ENCODE results near the gene SPATA17. TPM values are rescaled to one million over a fixed set of nuclear protein-coding genes. Genes with fewer than 3 reads are reported as not detected.
"Not testable (repeated sequence)": the region's sequence is repeated elsewhere in the genome, so short reads cannot be mapped to it uniquely, and the experiment has no call there.

The SPATA17 gene
- total RNA-seq, 1 donor from 2014 or later, result 1.4 TPM

GRCh38 chr1:217668351-217668940 lies 37.3 kb downstream of the SPATA17 start:
- intact Hi-C loops (cut with DNase I), result no loop called here
- DNase-seq, result no peak
- no peak for ATAC-seq (ENCODE audit: poor library complexity)

GRCh38 chr1:217673387-217673786 lies 42.2 kb downstream of the SPATA17 start:
- DNase-seq (no peak), ATAC-seq (ENCODE audit: poor library complexity) (peak; percentile 52)
- intact Hi-C loops (cut with DNase I), result no loop called here

GRCh38 chr1:217674028-217674729 lies 43.0 kb downstream of the SPATA17 start:
- DNase-seq (no peak), ATAC-seq (ENCODE audit: poor library complexity) (no peak)
- intact Hi-C loops (cut with DNase I), result no loop called here

- ATAC-seq (ENCODE audit: poor library complexity) (no peak), DNase-seq (no peak)
- intact Hi-C loops (cut with DNase I), result no loop called here
Observed at GRCh38 chr1:217681806-217682205, 50.7 kb downstream of the SPATA17 start.

- ATAC-seq (ENCODE audit: poor library complexity), result no peak
- intact Hi-C loops (cut with DNase I), result no loop called here
- no peak for DNase-seq
Observed at GRCh38 chr1:217687511-217687910, 56.4 kb downstream of the SPATA17 start.

DNA sequence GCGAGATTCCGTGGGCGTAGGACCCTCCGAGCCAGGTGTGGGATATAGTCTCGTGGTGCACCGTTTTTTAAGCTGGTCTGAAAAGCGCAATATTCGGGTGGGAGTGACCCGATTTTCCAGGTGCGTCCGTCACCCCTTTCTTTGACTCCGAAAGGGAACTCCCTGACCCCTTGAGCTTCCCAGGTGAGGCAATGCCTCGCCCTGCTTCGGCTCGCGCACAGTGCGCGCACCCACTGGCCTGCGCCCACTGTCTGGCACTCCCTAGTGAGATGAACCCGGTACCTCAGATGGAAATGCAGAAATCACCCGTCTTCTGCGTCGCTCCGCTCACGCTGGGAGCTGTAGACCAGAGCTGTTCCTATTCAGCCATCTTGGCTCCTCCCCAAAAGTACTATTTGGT lies 65.0 kb downstream of the SPATA17 start:
- intact Hi-C loops (cut with DNase I), result not testable (repeated sequence)

DNA sequence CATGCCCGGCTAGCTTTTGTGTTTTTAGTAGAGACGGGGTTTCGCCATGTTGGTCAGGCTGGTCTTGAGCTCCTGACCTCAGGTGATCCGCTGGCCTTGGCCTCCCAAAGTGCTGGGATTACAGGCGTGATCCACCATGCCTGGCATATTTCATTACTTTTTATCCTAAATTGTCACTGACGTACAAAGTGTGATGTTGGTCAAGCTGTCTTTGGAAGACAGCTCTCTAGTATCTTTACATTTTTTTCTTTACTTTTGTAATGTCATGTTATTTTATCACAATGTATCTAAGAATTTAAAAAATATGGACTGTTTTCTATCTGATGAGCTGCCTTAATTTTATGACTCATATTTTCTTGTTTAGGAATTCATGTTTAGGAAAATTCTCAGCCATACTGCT lies 72.2 kb downstream of the SPATA17 start:
- no peak for DNase-seq
- intact Hi-C loops (cut with DNase I), result no loop called here
- no peak for ATAC-seq (ENCODE audit: poor library complexity)

More for the DNA sequence above, 65.0 kb downstream of the SPATA17 start:
- ATAC-seq (ENCODE audit: poor library complexity); DNase-seq: not testable (repeated sequence)

GRCh38 chr1:217712925-217713597 lies 81.9 kb downstream of the SPATA17 start:
- intact Hi-C loops (cut with DNase I), result no loop called here
- no peak for DNase-seq
- no peak for ATAC-seq (ENCODE audit: poor library complexity)

GRCh38 chr1:217715681-217716080 lies 84.5 kb downstream of the SPATA17 start:
- DNase-seq (no peak), ATAC-seq (ENCODE audit: poor library complexity) (no peak)
- intact Hi-C loops (cut with DNase I), result no loop called here

- intact Hi-C loops (cut with DNase I), result no loop called here
- DNase-seq, result no peak
- no peak for ATAC-seq (ENCODE audit: poor library complexity)
Observed at GRCh38 chr1:217717959-217718358, 86.8 kb downstream of the SPATA17 start.

GRCh38 chr1:217718873-217719272 lies 87.7 kb downstream of the SPATA17 start:
- ATAC-seq (ENCODE audit: poor library complexity) (no peak), DNase-seq (no peak)
- intact Hi-C loops (cut with DNase I), result no loop called here

DNA sequence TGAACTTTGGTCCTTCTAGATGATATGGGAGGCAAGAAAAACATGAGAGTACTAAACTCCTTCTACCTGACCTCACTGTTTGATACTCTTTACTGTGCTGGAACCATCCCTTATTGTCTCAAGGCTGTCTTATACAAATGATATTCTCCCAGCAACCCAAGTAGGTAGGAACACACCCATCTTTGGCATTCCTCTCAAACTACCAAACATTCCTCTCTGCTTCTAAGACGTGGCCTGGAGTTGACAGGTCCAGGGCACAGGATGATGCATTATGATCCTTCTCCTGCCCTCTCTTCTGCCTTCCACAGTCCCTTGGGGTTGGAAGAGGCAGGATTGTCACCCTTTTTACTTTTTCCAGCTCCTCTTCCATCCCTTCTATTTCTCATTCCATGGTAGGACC lies 90.5 kb downstream of the SPATA17 start:
- intact Hi-C loops (cut with DNase I), result no loop called here
- no peak for ATAC-seq (ENCODE audit: poor library complexity)
- no peak for DNase-seq

- ATAC-seq (ENCODE audit: poor library complexity) (no peak), DNase-seq (no peak)
- intact Hi-C loops (cut with DNase I), result no loop called here
Observed at GRCh38 chr1:217734973-217735372, 103.8 kb downstream of the SPATA17 start.

- intact Hi-C loops (cut with DNase I), result no loop called here
- DNase-seq (no peak), ATAC-seq (ENCODE audit: poor library complexity) (no peak)
Observed at GRCh38 chr1:217747156-217747769, 116.1 kb downstream of the SPATA17 start.

DNA sequence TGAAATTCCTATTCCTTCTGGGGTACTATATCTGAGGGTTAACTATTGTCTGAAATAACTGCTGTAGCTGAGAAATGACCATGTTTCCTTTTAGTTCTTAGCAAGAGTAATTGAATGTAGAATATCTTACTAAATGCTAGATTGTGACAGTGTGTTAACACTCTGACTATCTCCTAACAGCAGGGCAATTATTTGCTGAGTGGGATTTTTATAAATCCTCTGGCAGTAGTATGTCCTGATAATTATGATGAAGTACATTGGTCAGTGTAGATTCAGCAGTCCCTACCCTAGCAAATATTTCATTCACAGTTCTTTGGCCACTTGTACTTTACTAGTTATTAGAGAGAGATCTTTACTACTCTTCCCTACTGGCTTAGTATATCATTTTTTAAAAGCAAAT lies 138.6 kb downstream of the SPATA17 start:
- DNase-seq, result no peak
- ATAC-seq (ENCODE audit: poor library complexity), result no peak
- intact Hi-C loops (cut with DNase I), result no loop called here

GRCh38 chr1:217770918-217771317 lies 139.8 kb downstream of the SPATA17 start:
- intact Hi-C loops (cut with DNase I), result no loop called here
- no peak for DNase-seq
- no peak for ATAC-seq (ENCODE audit: poor library complexity)

DNA sequence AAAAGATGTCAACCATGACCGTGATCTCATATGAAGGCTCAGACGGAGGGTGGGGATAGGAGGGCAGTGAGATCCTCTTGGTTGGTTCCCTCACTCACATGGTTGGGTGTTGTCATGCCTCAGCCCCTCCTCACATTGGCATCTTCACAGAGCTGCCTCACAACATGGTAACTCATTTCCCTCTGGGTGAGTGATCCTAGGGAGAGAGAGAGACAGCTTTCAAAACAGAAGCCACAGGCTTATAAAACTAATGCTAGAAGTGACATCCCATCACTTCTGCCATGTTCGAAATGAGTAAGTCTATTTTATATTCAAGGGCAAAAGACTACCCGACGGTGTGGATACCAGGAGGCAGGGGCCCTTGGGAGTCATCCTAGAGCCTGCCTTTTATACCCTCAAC lies 145.5 kb downstream of the SPATA17 start:
- intact Hi-C loops (cut with DNase I), result no loop called here
- no peak for DNase-seq
- ATAC-seq (ENCODE audit: poor library complexity), result no peak

GRCh38 chr1:217781056-217781455 lies 149.9 kb downstream of the SPATA17 start:
- intact Hi-C loops (cut with DNase I), result no loop called here
- ATAC-seq (ENCODE audit: poor library complexity) (no peak), DNase-seq (no peak)

DNA sequence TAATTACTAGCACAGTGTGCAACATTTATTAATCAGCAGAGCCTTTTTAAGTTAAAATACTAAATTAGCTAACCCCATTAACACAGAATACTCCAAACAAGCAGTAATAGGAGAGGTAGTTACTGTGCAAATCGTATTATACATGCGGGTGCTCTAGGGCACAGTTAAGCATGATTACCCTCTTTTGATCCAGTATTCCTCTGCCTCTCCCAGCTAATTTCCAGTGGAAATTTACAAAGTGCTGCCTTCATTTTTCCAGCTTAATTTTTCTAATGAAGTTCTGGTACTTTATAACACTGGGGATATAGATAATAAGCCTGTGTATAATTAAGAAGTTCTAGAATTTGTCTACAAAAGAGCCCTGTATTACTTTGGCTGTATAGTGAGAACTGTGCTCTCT lies 159.9 kb downstream of the SPATA17 start:
- ATAC-seq (ENCODE audit: poor library complexity) (no peak), DNase-seq (no peak)
- intact Hi-C loops (cut with DNase I), result no loop called here

GRCh38 chr1:217805792-217806191 lies 174.6 kb downstream of the SPATA17 start:
- intact Hi-C loops (cut with DNase I), result no loop called here
- no peak for ATAC-seq (ENCODE audit: poor library complexity)
- DNase-seq, result no peak

All from Right ventricle myocardium superior (tissue), 1 donor.